Left lung (tissue), 10 donors: Measurements from ENCODE around the gene HIGD1B. TPM values are rescaled to one million over a fixed set of nuclear protein-coding genes. Genes with fewer than 3 reads are reported as not detected.

Experiments
- ATAC-seq: fragments of 200-7000 bp; cut with Tn5 transposase; one replicate; pipeline ENCODE4 v1.9.1; 2020; ENCODE audit warnings: moderate library complexity
- DNase-seq, 4 donors: peaks; one replicate each; pipeline ENCODE4 v3.0.0-alpha.2; 2013 to 2020
- H3K27ac ChIP-seq, 2 donors: fragments of 200-600 bp; sonication (generic) in 1 of 2; one replicate each; pipeline versions ENCODE4 v1.5.0 to v1.8.0; 2020 to 2021
- H3K27me3 ChIP-seq, 2 donors: fragments of 200-600 bp; sonication (generic) in 1 of 2; one replicate each; pipeline versions ENCODE4 v1.5.0 to v1.8.0; 2020 to 2021
- H3K36me3 ChIP-seq, 2 donors: fragments of 200-600 bp; sonication (generic) in 1 of 2; one replicate each; pipeline versions ENCODE4 v1.5.0 to v1.8.0; 2020 to 2021
- H3K4me1 ChIP-seq, 2 donors: fragments of 200-600 bp; one replicate each; pipeline ENCODE4 v1.8.0; 2021
- H3K4me3 ChIP-seq, 2 donors: fragments of 200-600 bp; sonication (generic) in 1 of 2; one replicate each; pipeline versions ENCODE4 v1.5.0 to v1.8.0; 2020 to 2021; ENCODE audit warnings: mild to moderate bottlenecking in 1 of 2
- H3K9me3 ChIP-seq, 2 donors: fragments of 200-600 bp; sonication (generic) in 1 of 2; one replicate each; pipeline versions ENCODE4 v1.5.0 to v1.8.0; 2020 to 2021
- intact Hi-C, 2 donors: fragments of 100-400 bp; cut with DNase I; formaldehyde crosslinking; loops; one replicate each; pipeline versions ENCODE4 v1.11.2 to v1.14.2; 2022
- polyA plus RNA-seq, 6 donors: library from polyadenylated mRNA; unstranded; fragments of 120-200 nt; gene quantifications; one replicate each; pipeline ENCODE4 v1.2.1, GENCODE V29; 2013; ENCODE audit not compliant: insufficient read length in 6 of 6
- total RNA-seq, 2 donors: library from RNA; stranded (reverse); fragmentation: NEBNext Ultra II Directional; extraction: Animal tissue kit (Norgen Biotek cat#: 25700); gene quantifications; one replicate each; pipeline ENCODE4 v1.2.1, GENCODE V29; 2021
- TF ChIP-seq, protein P1 (sequence below), 2 donors: fragments of 200-600 bp; sonication (generic) in 1 of 2; IDR thresholded peaks; one replicate each; pipeline versions ENCODE4 v1.5.0 to v1.8.0; 2021; ENCODE audit warnings: antibody characterized with exemption in 2 of 2
- donor health status: DM: no; HTN: yes; CAD: no.
- donor health status: DM: no; HTN: no; CAD: no.

Gene HIGD1B
- total and polyA plus RNA-seq, 8 donors = 11.0 to 21.7 (median 17.5) TPM

GRCh38 chr17:44865231-44865660 is 17.6 kb downstream of the HIGD1B start:
- peak; percentile 87 for ATAC-seq
- no peaks in the 10 kb centered on the region for H3K4me1 ChIP-seq
- H3K9me3 ChIP-seq = no peaks in the 10 kb centered on the region
- peaks cover 0 to 98% of the 10 kb centered on the region in 2 donors for H3K36me3 ChIP-seq
- DNase-seq = peak in 3 of 4 donors; percentile 43 to 80 (median 71)
- no peaks in the 10 kb centered on the region for H3K27me3 ChIP-seq
- TF ChIP-seq, protein P1, sequence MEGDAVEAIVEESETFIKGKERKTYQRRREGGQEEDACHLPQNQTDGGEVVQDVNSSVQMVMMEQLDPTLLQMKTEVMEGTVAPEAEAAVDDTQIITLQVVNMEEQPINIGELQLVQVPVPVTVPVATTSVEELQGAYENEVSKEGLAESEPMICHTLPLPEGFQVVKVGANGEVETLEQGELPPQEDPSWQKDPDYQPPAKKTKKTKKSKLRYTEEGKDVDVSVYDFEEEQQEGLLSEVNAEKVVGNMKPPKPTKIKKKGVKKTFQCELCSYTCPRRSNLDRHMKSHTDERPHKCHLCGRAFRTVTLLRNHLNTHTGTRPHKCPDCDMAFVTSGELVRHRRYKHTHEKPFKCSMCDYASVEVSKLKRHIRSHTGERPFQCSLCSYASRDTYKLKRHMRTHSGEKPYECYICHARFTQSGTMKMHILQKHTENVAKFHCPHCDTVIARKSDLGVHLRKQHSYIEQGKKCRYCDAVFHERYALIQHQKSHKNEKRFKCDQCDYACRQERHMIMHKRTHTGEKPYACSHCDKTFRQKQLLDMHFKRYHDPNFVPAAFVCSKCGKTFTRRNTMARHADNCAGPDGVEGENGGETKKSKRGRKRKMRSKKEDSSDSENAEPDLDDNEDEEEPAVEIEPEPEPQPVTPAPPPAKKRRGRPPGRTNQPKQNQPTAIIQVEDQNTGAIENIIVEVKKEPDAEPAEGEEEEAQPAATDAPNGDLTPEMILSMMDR (IDR thresholded peaks at IDR 0.05) = peak; percentile 87 to 89
- intact Hi-C loops = loop anchor here (5.0 to 10.0 kb wide), 2 partner anchors 88 to 90 kb away; no protein-coding TSS in a partner anchor
- H3K27ac ChIP-seq = no peak overlapping the region
- H3K4me3 ChIP-seq = no peak overlapping the region

GRCh38 chr17:44865931-44866330 is 18.2 kb downstream of the HIGD1B start:
- intact Hi-C loops = loop anchor here (5.0 to 10.0 kb wide), 2 partner anchors 89 to 91 kb away; no protein-coding TSS in a partner anchor
- Histone ChIP-seq H3K27ac (no peak overlapping the region), H3K4me1 (no peaks in the 10 kb centered on the region), H3K27me3 (no peaks in the 10 kb centered on the region), H3K4me3 (no peak overlapping the region), H3K36me3 (peaks cover 0 to 98% of the 10 kb centered on the region in 2 donors), H3K9me3 (no peaks in the 10 kb centered on the region)
- DNase-seq (no peak), ATAC-seq (no peak)
- TF ChIP-seq, protein P1 (IDR thresholded peaks at IDR 0.05) = no peak

- intact Hi-C loops = loop anchor here (5.0 to 10.0 kb wide), 2 partner anchors 91 to 93 kb away; no protein-coding TSS in a partner anchor
- Histone ChIP-seq H3K9me3 (no peaks in the 10 kb centered on the region), H3K27me3 (no peaks in the 10 kb centered on the region), H3K27ac (no peak overlapping the region), H3K4me1 (no peaks in the 10 kb centered on the region), H3K4me3 (no peak overlapping the region), H3K36me3 (peaks cover 0 to 98% of the 10 kb centered on the region in 2 donors)
- ATAC-seq (no peak), DNase-seq (no peak)
- TF ChIP-seq, protein P1 (IDR thresholded peaks at IDR 0.05) = no peak
Observed at GRCh38 chr17:44867841-44868240, 20.2 kb downstream of the HIGD1B start.

GRCh38 chr17:44871556-44871955 is 23.9 kb downstream of the HIGD1B start:
- TF ChIP-seq, protein P1 (IDR thresholded peaks at IDR 0.05) = no peak
- Histone ChIP-seq H3K36me3 (peaks cover 0 to 99% of the 10 kb centered on the region in 2 donors), H3K27me3 (no peaks in the 10 kb centered on the region), H3K27ac (no peak overlapping the region), H3K9me3 (no peaks in the 10 kb centered on the region), H3K4me1 (no peaks in the 10 kb centered on the region), H3K4me3 (no peak overlapping the region)
- DNase-seq (no peak), ATAC-seq (no peak)
- intact Hi-C loops = no loop called here

- Histone ChIP-seq H3K27me3 (no peaks in the 10 kb centered on the region), H3K36me3 (peaks cover 0 to 99% of the 10 kb centered on the region in 2 donors), H3K27ac (no peak overlapping the region), H3K4me1 (no peaks in the 10 kb centered on the region), H3K9me3 (no peaks in the 10 kb centered on the region), H3K4me3 (no peak overlapping the region)
- DNase-seq = no peak
- TF ChIP-seq, protein P1 (IDR thresholded peaks at IDR 0.05) = no peak
- intact Hi-C loops = no loop called here
- ATAC-seq = no peak
Observed at GRCh38 chr17:44872131-44872768, 24.6 kb downstream of the HIGD1B start.
